Measurements from ENCODE around the gene KCNAB2.
"Not testable (repeated sequence)": the region's sequence is repeated elsewhere in the genome, so short reads cannot be mapped to it uniquely, and the experiment has no call there.

The KCNAB2 gene

GRCh38 chr1:6071219-6071618 lies 25.5 kb downstream of the KCNAB2 start:
- in situ Hi-C loops (cut with HindIII; ENCODE audit: low pct_ligation_motif_present, low pct_unique_long_range_greater_than_20kb, low sequenced_read_pairs): no loop called here
- no peak for DNase-seq

GRCh38 chr1:6072774-6073479 lies 27.2 kb downstream of the KCNAB2 start:
- in situ Hi-C loops (cut with HindIII; ENCODE audit: low pct_ligation_motif_present, low pct_unique_long_range_greater_than_20kb, low sequenced_read_pairs): no loop called here

GRCh38 chr1:6073480-6074053 lies 27.9 kb downstream of the KCNAB2 start:
- in situ Hi-C loops (cut with HindIII; ENCODE audit: low pct_ligation_motif_present, low pct_unique_long_range_greater_than_20kb, low sequenced_read_pairs): no loop called here
- DNase-seq: no peak

More at GRCh38 chr1:6072774-6073479, 27.2 kb downstream of the KCNAB2 start:
- DNase-seq: no peak

- DNase-seq: no peak
- in situ Hi-C loops (cut with HindIII; ENCODE audit: low pct_ligation_motif_present, low pct_unique_long_range_greater_than_20kb, low sequenced_read_pairs): no loop called here
Observed at GRCh38 chr1:6074192-6074901, 28.7 kb downstream of the KCNAB2 start.

- in situ Hi-C loops (cut with HindIII; ENCODE audit: low pct_ligation_motif_present, low pct_unique_long_range_greater_than_20kb, low sequenced_read_pairs): no loop called here
- no peak for DNase-seq
Observed at GRCh38 chr1:6075748-6076147, 30.1 kb downstream of the KCNAB2 start.

GRCh38 chr1:6077061-6077460 lies 31.4 kb downstream of the KCNAB2 start:
- in situ Hi-C loops (cut with HindIII; ENCODE audit: low pct_ligation_motif_present, low pct_unique_long_range_greater_than_20kb, low sequenced_read_pairs); DNase-seq: not testable (repeated sequence)

- in situ Hi-C loops (cut with HindIII; ENCODE audit: low pct_ligation_motif_present, low pct_unique_long_range_greater_than_20kb, low sequenced_read_pairs): no loop called here
- DNase-seq: no peak
Observed at GRCh38 chr1:6077506-6077905, 31.8 kb downstream of the KCNAB2 start.

GRCh38 chr1:6077919-6078318 lies 32.2 kb downstream of the KCNAB2 start:
- in situ Hi-C loops (cut with HindIII; ENCODE audit: low pct_ligation_motif_present, low pct_unique_long_range_greater_than_20kb, low sequenced_read_pairs): no loop called here
- DNase-seq: no peak

- in situ Hi-C loops (cut with HindIII; ENCODE audit: low pct_ligation_motif_present, low pct_unique_long_range_greater_than_20kb, low sequenced_read_pairs): no loop called here
- DNase-seq: no peak
Observed at GRCh38 chr1:6080469-6080868, 34.8 kb downstream of the KCNAB2 start.

- no peak for DNase-seq
- in situ Hi-C loops (cut with HindIII; ENCODE audit: low pct_ligation_motif_present, low pct_unique_long_range_greater_than_20kb, low sequenced_read_pairs): no loop called here
Observed at GRCh38 chr1:6081901-6082300, 36.2 kb downstream of the KCNAB2 start.

- no peak for DNase-seq
- in situ Hi-C loops (cut with HindIII; ENCODE audit: low pct_ligation_motif_present, low pct_unique_long_range_greater_than_20kb, low sequenced_read_pairs): no loop called here
Observed at GRCh38 chr1:6082430-6082971, 36.8 kb downstream of the KCNAB2 start.

- no peak for DNase-seq
- in situ Hi-C loops (cut with HindIII; ENCODE audit: low pct_ligation_motif_present, low pct_unique_long_range_greater_than_20kb, low sequenced_read_pairs): no loop called here
Observed at GRCh38 chr1:6083385-6083784, 37.7 kb downstream of the KCNAB2 start.

GRCh38 chr1:6083801-6084446 lies 38.2 kb downstream of the KCNAB2 start:
- in situ Hi-C loops (cut with HindIII; ENCODE audit: low pct_ligation_motif_present, low pct_unique_long_range_greater_than_20kb, low sequenced_read_pairs): no loop called here
- no peak for DNase-seq

GRCh38 chr1:6084781-6085495 lies 39.2 kb downstream of the KCNAB2 start:
- no peak for DNase-seq
- in situ Hi-C loops (cut with HindIII; ENCODE audit: low pct_ligation_motif_present, low pct_unique_long_range_greater_than_20kb, low sequenced_read_pairs): no loop called here

GRCh38 chr1:6085666-6086065 lies 40.0 kb downstream of the KCNAB2 start:
- in situ Hi-C loops (cut with HindIII; ENCODE audit: low pct_ligation_motif_present, low pct_unique_long_range_greater_than_20kb, low sequenced_read_pairs): no loop called here
- no peak for DNase-seq

GRCh38 chr1:6086358-6086757 lies 40.7 kb downstream of the KCNAB2 start:
- no peak for DNase-seq
- in situ Hi-C loops (cut with HindIII; ENCODE audit: low pct_ligation_motif_present, low pct_unique_long_range_greater_than_20kb, low sequenced_read_pairs): no loop called here

- in situ Hi-C loops (cut with HindIII; ENCODE audit: low pct_ligation_motif_present, low pct_unique_long_range_greater_than_20kb, low sequenced_read_pairs): no loop called here
- DNase-seq: no peak
Observed at GRCh38 chr1:6086762-6087376, 41.2 kb downstream of the KCNAB2 start.

- no peak for DNase-seq
- in situ Hi-C loops (cut with HindIII; ENCODE audit: low pct_ligation_motif_present, low pct_unique_long_range_greater_than_20kb, low sequenced_read_pairs): no loop called here
Observed at GRCh38 chr1:6087377-6087772, 41.7 kb downstream of the KCNAB2 start.

Data from ACHN (cell line).